ENCODE results near the gene SERPIND1. TPM values are rescaled to one million over a fixed set of nuclear protein-coding genes. Genes with fewer than 3 reads are reported as not detected.

The SERPIND1 gene
- total RNA-seq, 1 donor from 2014 or later: not detected

GRCh38 chr22:20781272-20781990 lies 7.5 kb downstream of the SERPIND1 start:
- Histone ChIP-seq H3K27ac (ENCODE audit: low read depth, low read length) (no peak overlapping the region), H2AFZ (ENCODE audit: low read depth, low read length) (no peak overlapping the region), H3K27me3 (ENCODE audit: insufficient read depth, low read length) (no peaks in the 10 kb centered on the region), H4K20me1 (ENCODE audit: insufficient read depth, low read length) (no peaks in the 10 kb centered on the region), H3K4me3 (ENCODE audit: insufficient read depth, low read depth, low read length) (no peak overlapping the region), H3K36me3 (ENCODE audit: insufficient read depth, low read length) (no peaks in the 10 kb centered on the region), H3K9ac (ENCODE audit: low read length) (no peak overlapping the region), H3K79me2 (ENCODE audit: insufficient read depth, low read length) (no peaks in the 10 kb centered on the region), H3K9me3 (ENCODE audit: insufficient read depth, low read depth, low read length) (no peaks in the 10 kb centered on the region), H3K4me1 (ENCODE audit: insufficient read depth, low read length) (peaks cover 46% of the 10 kb centered on the region), H3K4me2 (ENCODE audit: low read length) (no peak overlapping the region)
- peaks cover 10% of the 10 kb centered on the region for H3K4me1 Mint-ChIP-seq (ENCODE audit: low read depth, unreplicated experiment)
- no peak overlapping the region for H3K4me3 Mint-ChIP-seq (ENCODE audit: unreplicated experiment)
- peaks cover 9% of the 10 kb centered on the region for H3K36me3 Mint-ChIP-seq (ENCODE audit: low read depth, unreplicated experiment)
- peak; percentile 30 for DNase-seq (ENCODE audit: low read depth)
- TF ChIP-seq EZH2 (IDR thresholded peaks at IDR 0.05; ENCODE audit: insufficient read depth, low read length) (no peak), CTCF (IDR thresholded peaks at IDR 0.05; ENCODE audit: insufficient read depth, low read depth, low read length) (no peak)
- H3K9me3 Mint-ChIP-seq (ENCODE audit: unreplicated experiment): no peaks in the 10 kb centered on the region
- no peak overlapping the region for H3K27ac Mint-ChIP-seq (ENCODE audit: unreplicated experiment)
- FAIRE-seq: no peak
- H3K27me3 Mint-ChIP-seq (ENCODE audit: low read depth, unreplicated experiment): no peaks in the 10 kb centered on the region

- no peak overlapping the region for H3K4me3 Mint-ChIP-seq (ENCODE audit: unreplicated experiment)
These were observed 8.2 kb downstream of the SERPIND1 start for GRCh38 chr22:20782083-20782482.

More at GRCh38 chr22:20782083-20782482, 8.2 kb downstream of the SERPIND1 start:
- Mint-ChIP-seq H3K27ac (ENCODE audit: unreplicated experiment) (no peak overlapping the region), H3K9me3 (ENCODE audit: unreplicated experiment) (no peaks in the 10 kb centered on the region), H3K36me3 (ENCODE audit: low read depth, unreplicated experiment) (peaks cover 12% of the 10 kb centered on the region), H3K4me1 (ENCODE audit: low read depth, unreplicated experiment) (peaks cover 10% of the 10 kb centered on the region), H3K27me3 (ENCODE audit: low read depth, unreplicated experiment) (no peaks in the 10 kb centered on the region)
- no peak for FAIRE-seq
- Histone ChIP-seq H3K4me3 (ENCODE audit: insufficient read depth, low read depth, low read length) (no peak overlapping the region), H3K27me3 (ENCODE audit: insufficient read depth, low read length) (no peaks in the 10 kb centered on the region), H4K20me1 (ENCODE audit: insufficient read depth, low read length) (no peaks in the 10 kb centered on the region), H3K9me3 (ENCODE audit: insufficient read depth, low read depth, low read length) (no peaks in the 10 kb centered on the region), H3K4me2 (ENCODE audit: low read length) (no peak overlapping the region), H3K36me3 (ENCODE audit: insufficient read depth, low read length) (no peaks in the 10 kb centered on the region), H3K27ac (ENCODE audit: low read depth, low read length) (no peak overlapping the region), H3K9ac (ENCODE audit: low read length) (no peak overlapping the region), H3K79me2 (ENCODE audit: insufficient read depth, low read length) (no peaks in the 10 kb centered on the region), H3K4me1 (ENCODE audit: insufficient read depth, low read length) (peaks cover 46% of the 10 kb centered on the region), H2AFZ (ENCODE audit: low read depth, low read length) (no peak overlapping the region)
- TF ChIP-seq EZH2 (IDR thresholded peaks at IDR 0.05; ENCODE audit: insufficient read depth, low read length): no peak
- no peak for TF ChIP-seq CTCF (IDR thresholded peaks at IDR 0.05; ENCODE audit: insufficient read depth, low read depth, low read length)
- DNase-seq (ENCODE audit: low read depth): no peak
